NCI-H146 (cell line): ENCODE measurements around the gene INSC.

Experiments used
- DNase-seq: peaks from one replicate; lab custom pipeline; 2025; lab: John Stamatoyannopoulos, UW

INSC gene

GRCh38 chr11:15223318-15223717 is 108.6 kb downstream of the INSC start:
- DNase-seq, result no peak

DNA sequence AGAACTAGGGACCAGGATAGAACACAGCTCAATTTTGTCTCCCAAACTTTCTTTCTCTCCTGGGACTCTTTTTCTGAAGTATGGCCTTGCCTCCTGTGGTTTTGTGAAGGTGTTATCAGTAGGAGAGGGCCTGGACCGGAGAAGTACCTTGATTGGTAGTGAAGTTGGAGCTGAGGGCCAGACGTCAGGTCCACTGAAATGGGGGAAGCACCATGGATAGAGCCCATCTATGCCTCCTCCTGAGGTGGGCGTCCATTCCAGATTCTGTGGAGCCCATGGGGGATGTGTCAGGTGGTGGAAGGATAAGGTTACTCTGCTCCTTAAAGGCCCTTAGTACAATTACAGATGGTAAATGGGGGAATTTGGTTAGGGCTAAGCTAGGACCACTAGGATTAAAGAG is 109.7 kb downstream of the INSC start:
- no peak for DNase-seq

DNA sequence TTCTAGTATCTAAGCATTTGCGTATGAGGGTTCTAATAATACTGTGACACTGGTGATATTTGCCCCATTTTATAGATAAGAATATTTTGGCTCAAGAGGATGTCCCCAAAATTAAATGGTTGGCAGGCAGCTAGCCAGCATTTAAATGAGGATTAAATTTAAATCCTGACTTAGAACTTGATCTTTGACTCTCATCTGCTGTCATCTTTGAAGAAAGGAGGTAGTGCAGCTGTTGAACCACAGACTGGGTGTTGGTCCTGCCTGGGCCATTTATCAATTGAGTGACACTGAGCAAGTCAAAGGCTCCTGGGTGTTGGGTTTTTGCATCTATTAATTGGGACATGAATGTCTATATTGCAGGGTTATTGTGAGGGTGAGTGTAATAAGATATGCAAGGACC is 112.3 kb downstream of the INSC start:
- no peak for DNase-seq

DNA sequence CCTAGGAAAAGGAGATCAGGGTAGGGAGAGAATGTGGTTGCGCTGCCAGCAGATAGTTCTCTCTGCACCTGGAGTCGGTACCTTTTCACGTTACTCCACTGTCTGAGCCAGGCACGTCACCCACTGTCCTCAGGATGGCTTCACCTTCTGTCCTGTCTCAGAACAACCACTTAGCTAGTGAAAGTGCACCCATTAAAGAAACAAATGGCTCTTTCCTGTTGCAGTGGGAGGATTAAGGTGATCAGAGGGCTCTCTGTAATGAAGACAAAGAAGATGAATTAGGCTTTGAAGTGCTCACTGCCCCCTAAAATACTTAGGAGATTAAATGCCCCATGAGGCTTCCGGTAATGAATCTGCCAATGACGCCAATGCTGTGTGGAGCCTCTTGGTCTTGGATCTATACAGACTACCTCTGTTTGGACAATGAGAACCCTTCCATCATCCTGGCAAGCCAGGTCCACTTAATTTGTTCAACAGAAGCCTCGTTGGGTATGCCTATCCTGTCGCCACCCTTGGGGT is 113.7 kb downstream of the INSC start:
- no peak for DNase-seq

GRCh38 chr11:15229069-15229468 is 114.3 kb downstream of the INSC start:
- DNase-seq, result no peak

- no peak for DNase-seq
Observed at GRCh38 chr11:15232496-15232895, 117.8 kb downstream of the INSC start.

GRCh38 chr11:15233371-15234165 is 118.8 kb downstream of the INSC start:
- DNase-seq, result no peak

DNA sequence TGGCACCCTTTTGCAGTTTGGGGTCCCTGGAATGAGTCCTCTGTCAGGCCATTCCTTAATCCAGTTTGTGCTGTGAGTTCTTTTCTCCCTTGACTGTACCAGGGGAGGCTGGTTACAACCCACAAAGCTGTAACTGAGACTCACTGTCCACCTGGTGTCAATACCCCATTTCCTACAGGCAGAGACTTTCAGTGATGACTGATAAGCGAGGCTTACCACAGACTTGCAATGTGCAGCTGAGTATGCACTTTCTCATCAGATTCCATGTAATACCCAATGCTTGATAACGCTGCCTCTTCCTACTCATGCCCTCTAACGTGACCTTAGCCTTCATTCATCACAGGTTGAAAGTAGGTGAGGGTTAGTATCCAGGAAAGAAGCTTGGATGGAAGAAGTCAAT is 120.1 kb downstream of the INSC start:
- no peak for DNase-seq

DNA sequence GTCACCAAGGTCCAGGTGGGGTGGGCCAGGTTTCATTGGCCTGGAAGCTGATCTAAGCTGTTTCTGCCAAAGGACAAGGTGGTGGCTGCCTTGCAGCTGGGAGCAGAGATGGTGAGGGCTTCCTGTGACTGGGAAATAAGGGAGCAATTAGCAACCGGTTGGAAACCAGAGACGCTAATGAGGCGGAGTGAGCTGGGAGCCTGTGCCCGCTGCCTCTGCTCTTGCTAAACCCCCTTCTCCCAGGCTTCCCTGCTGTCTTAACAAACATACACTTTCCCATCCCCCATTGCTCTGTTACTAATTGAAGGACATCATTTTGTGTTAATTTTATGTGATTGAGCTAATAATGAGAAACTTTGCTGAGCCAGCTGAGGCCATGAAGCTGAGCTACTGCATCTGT is 121.8 kb downstream of the INSC start:
- DNase-seq, result no peak

DNA sequence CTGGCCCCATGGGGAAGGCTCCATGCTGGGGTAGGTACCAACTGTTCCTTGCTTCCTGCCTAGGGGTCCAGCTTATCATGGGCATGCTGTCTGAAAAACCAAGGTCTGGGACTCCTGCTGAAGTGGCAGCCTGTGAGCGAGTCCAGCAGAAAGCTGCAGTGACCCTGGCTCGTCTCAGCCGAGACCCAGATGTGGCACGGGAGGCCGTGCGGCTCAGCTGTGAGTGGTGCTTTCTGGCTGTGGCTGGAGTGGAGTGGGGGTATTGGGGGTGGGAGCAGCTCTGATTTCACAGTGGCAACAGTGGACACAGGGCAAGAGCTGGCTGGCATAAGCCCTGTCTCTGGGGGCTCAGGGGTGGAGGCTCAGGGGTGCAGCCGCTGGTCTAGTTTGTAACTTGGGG is 124.1 kb downstream of the INSC start:
- no peak for DNase-seq

- DNase-seq, result no peak
Observed at GRCh38 chr11:15248749-15249148, 134.0 kb downstream of the INSC start.

- DNase-seq, result no peak
Observed at GRCh38 chr11:15258433-15259165, 143.9 kb downstream of the INSC start.

GRCh38 chr11:15266999-15267398 is 152.3 kb downstream of the INSC start:
- no peak for DNase-seq

DNA sequence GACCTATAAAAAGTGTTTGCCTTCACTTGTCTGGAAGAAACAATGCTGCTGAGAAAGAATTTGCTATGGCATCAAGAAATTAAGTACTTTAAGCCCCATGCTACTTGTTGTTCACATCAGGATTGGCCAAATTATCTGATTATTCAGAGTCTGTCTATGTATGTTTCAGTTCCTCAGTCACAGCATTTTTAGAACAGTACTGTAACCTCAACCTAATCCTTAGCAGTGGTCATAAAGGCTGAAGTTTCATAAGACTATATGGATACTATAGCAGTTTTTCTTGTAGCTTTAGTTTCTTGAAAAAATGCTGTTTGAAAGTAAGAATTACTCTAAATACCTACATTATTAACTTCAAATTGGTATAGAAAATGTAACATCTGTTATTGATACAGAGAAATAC is 153.9 kb downstream of the INSC start:
- no peak for DNase-seq

GRCh38 chr11:15275141-15275540 is 160.4 kb downstream of the INSC start:
- no peak for DNase-seq

DNA sequence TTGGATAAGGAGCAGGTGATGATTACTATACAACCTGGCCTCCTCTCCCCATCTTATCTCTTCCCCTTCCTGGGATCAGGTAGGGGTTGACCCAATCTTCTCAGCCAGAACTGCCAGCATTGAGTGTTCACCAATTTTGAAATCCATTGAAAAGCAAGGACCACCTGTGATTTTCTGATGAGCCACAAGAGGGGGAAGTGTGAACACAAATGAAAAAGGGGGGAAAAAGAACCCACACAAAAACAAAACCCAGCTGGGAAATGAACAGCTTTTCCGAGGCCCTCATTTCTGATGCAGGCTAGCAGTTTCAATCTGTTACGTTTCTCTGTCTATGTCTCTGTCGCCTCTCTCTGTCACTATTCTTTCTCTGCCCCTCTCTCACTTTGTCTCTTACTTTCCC is 161.9 kb downstream of the INSC start:
- DNase-seq, result no peak

DNA sequence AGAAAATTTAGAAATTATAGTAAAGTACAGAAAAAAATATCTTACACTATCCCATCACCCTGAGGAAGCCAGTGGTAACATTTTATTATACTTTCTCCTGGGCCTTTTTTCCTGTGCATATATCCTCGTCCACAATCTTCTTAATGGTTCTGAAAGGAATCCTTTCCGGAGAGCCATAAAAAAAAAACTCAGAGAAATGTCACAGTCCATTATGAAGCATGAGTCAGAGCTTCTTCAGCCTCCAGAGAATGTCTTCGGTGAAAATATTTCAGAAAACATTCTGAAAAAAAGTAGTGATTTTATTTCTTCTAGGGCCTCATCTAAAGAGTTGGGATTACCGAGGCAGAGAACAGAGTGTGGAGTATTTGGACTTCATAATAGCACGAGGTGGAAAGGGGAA is 163.4 kb downstream of the INSC start:
- no peak for DNase-seq

- no peak for DNase-seq
Observed at GRCh38 chr11:15280393-15280792, 165.7 kb downstream of the INSC start.

- no peak for DNase-seq
Observed at GRCh38 chr11:15282754-15283153, 168.0 kb downstream of the INSC start.

DNA sequence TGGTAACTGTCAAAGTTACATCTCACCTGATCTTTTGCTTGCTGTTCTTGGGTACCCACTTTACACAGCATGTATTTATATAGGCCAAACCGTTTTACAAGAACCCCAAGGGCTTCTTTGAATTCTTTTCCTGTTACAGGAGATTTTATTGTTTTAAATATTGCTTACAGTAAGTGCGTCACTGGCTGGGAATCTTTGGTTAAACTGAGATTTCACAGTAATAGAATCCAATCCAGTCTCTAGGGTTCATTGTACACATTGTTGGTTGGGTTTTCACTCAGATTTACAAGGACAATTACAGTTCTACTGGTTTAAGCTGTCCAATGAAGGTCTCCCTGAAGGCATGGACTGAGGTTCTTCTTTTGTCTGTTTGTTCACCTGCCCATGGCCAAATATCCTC is 171.7 kb downstream of the INSC start:
- DNase-seq, result no peak

DNA sequence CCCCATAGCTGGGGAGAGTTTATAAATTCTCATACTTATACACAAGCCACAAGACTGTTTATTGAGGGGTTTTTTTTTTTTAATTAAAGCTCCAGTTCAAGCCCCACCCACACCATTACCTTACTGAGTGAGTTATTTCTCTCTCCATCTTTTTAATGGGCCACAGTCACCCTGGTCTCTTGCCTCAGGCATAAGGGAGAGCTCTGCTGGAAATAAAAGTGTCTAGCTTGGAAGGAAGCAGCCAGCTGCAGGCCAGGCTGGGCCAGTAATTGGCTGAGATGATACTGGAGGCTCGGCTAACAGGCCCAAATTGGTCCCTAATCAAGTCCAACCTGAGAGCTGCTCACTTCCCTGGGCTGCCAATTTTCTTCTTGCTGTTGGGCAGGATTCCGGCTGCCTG is 174.1 kb downstream of the INSC start:
- DNase-seq, result no peak

- DNase-seq, result no peak
Observed at GRCh38 chr11:15289723-15290122, 175.0 kb downstream of the INSC start.

DNA sequence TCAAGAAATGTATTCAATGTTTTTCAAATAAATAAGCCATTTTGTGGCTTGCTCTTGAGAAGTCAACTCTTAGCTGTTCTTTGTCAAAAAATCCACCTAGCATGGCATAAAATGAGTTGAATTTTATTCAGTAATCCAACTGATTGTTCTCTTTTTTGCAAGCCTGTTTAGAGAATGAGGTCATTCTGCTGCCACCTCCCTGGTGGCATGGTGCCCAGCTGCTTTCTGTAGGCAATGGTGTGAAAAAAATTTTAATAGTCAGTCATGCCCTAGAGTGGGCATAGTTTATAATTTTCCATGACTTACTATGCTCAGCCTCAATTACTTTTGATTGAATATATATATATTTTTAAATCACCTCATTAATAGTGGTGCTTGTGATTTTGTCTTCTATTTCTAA is 177.2 kb downstream of the INSC start:
- DNase-seq, result no peak
